Trophoblast cell (in vitro differentiated cells and primary cell): ENCODE results near the gene DOCK10.

Experiments
- DNase-seq, 2 donors: peaks; one replicate each; pipeline ENCODE4 v3.0.0-alpha.2; 2016
- H2AFZ ChIP-seq: 2 replicates; pipeline ENCODE4 v1.6.1; 2013; ENCODE audit warnings: low read length, moderate library complexity, mild to moderate bottlenecking; ENCODE audit not compliant: insufficient read depth, poor library complexity
- H2AK5ac ChIP-seq: 2 replicates; pipeline ENCODE4 v1.6.1; 2013; ENCODE audit warnings: mild to moderate bottlenecking, low read length
- H2BK120ac ChIP-seq: 2 replicates; pipeline ENCODE4 v1.6.1; 2013; ENCODE audit warnings: low read length, mild to moderate bottlenecking, moderate library complexity; ENCODE audit not compliant: insufficient read depth, poor library complexity
- H2BK12ac ChIP-seq: 2 replicates; pipeline ENCODE4 v1.6.1; 2013; ENCODE audit warnings: mild to moderate bottlenecking, low read length, moderate library complexity
- H2BK5ac ChIP-seq: 2 replicates; pipeline ENCODE4 v1.6.1; 2013; ENCODE audit warnings: low read length, low read depth, moderate library complexity, mild to moderate bottlenecking; ENCODE audit not compliant: poor library complexity
- H3K14ac ChIP-seq: 2 replicates; pipeline ENCODE4 v1.6.1; 2013; ENCODE audit warnings: mild to moderate bottlenecking, low read length
- H3K18ac ChIP-seq: 2 replicates; pipeline ENCODE4 v1.6.1; 2013; ENCODE audit warnings: mild to moderate bottlenecking, low read length
- H3K23ac ChIP-seq: 2 replicates; pipeline ENCODE4 v1.6.1; 2013; ENCODE audit warnings: low read length
- H3K27ac ChIP-seq: 2 replicates; pipeline ENCODE4 v1.5.1; 2013; ENCODE audit warnings: low read depth, mild to moderate bottlenecking, inconsistent platforms, low read length, moderate library complexity
- H3K27me3 ChIP-seq: 2 replicates; pipeline ENCODE4 v1.6.1; 2013; ENCODE audit warnings: inconsistent platforms, mild to moderate bottlenecking, low read length, moderate library complexity; ENCODE audit not compliant: insufficient read depth
- H3K36me3 ChIP-seq, 2 experiments: 1 replicate in 1 of 2; 2 replicates in 1 of 2; pipeline ENCODE4 v1.6.1; 2013; ENCODE audit warnings: low read length in 2 of 2, mild to moderate bottlenecking in 2 of 2, moderate library complexity in 1 of 2; ENCODE audit not compliant: insufficient read depth in 2 of 2, control insufficient read depth in 1 of 2
- H3K4ac ChIP-seq: 2 replicates; pipeline ENCODE4 v1.6.1; 2013; ENCODE audit warnings: low read depth, mild to moderate bottlenecking, low read length, moderate library complexity
- H3K4me1 ChIP-seq, 2 experiments: 1 replicate in 1 of 2; 2 replicates in 1 of 2; pipeline ENCODE4 v1.6.1; 2013; ENCODE audit warnings: low read length in 2 of 2, mild to moderate bottlenecking in 2 of 2, moderate library complexity in 1 of 2; ENCODE audit not compliant: insufficient read depth in 2 of 2, control insufficient read depth in 1 of 2
- H3K4me2 ChIP-seq: 2 replicates; pipeline ENCODE4 v1.6.1; 2013; ENCODE audit warnings: inconsistent platforms, mild to moderate bottlenecking, low read length, moderate library complexity
- H3K4me3 ChIP-seq: 2 replicates; pipeline ENCODE4 v1.5.1; 2013; ENCODE audit warnings: mild to moderate bottlenecking, low read depth, low read length, inconsistent platforms
- H3K79me1 ChIP-seq: one replicate; pipeline ENCODE4 v1.6.1; 2013; ENCODE audit warnings: low read length
- H3K79me2 ChIP-seq: 2 replicates; pipeline ENCODE4 v1.6.1; 2013; ENCODE audit warnings: low read length, mild to moderate bottlenecking; ENCODE audit not compliant: control insufficient read depth, insufficient read depth, poor library complexity
- H3K9ac ChIP-seq: 2 replicates; pipeline ENCODE4 v1.6.1; 2013; ENCODE audit warnings: mild to moderate bottlenecking, low read length
- H3K9me3 ChIP-seq: 2 replicates; pipeline ENCODE4 v1.6.1; 2013; ENCODE audit warnings: low read depth, mild to moderate bottlenecking, control low read depth, inconsistent platforms, low read length; ENCODE audit not compliant: insufficient read depth
- H4K12ac ChIP-seq: 2 replicates; pipeline ENCODE4 v1.6.1; 2013; ENCODE audit warnings: low read depth, mild to moderate bottlenecking, low read length, moderate library complexity
- H4K8ac ChIP-seq: 2 replicates; pipeline ENCODE4 v1.6.1; 2013; ENCODE audit warnings: low read depth, mild to moderate bottlenecking, low read length, moderate library complexity
- H4K91ac ChIP-seq: one replicate; pipeline ENCODE4 v1.6.1; 2013; ENCODE audit warnings: low read depth, mild to moderate bottlenecking, low read length, moderate library complexity
- WGBS: extraction: QIAGEN DNeasy Blood & Tissue Kit; methylation state at CpG from one replicate; pipeline ENCODE4 v1.1.7; 2013; ENCODE audit warnings: missing lambda C conversion rate; ENCODE audit not compliant: insufficient read length, insufficient coverage; ENCODE audit errors: extremely low coverage; 5-methylcytosine and 5-hydroxymethylcytosine counted together

The DOCK10 gene

DNA sequence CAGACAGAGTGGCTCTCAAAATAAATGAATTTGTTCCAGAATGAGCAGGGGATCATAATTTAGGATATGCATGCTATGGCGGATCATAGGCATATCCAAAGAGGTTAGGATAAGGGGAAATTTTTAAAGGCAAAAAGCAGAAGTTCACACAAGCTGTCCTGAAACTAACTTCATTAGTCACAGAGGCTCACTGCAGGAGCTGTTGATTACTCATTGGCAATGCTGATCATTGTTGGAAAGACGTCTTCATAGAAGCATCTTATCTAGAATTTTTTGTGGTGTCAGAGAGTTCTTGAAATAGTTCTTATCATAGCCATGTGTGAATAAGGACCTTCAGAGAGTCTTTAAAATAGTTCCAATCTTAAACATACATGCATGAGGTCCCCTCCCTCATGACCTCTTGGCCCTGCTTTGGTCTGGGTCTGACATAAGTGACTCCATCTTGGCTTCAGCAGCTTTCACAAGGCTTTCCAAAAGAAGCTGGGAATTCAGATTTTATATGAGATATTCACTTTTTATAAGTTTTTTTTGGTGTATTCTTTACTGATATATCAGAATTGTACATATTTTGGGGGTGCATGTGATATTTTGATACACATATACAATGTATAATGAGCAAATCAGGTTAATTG, 318.6 kb downstream of the DOCK10 start:
- H2AK5ac ChIP-seq: no peak overlapping the region
- H3K4me1 ChIP-seq: no peaks in the 10 kb centered on the region
- H3K27me3 ChIP-seq: no peaks in the 10 kb centered on the region
- no peak overlapping the region for H2BK120ac ChIP-seq
- no peak overlapping the region for H3K4me2 ChIP-seq
- H3K23ac ChIP-seq: no peak overlapping the region
- H2BK12ac ChIP-seq: no peak overlapping the region
- H3K4me3 ChIP-seq: no peak overlapping the region
- no CpG with 5 or more reads among the region's 2 CpGs for WGBS
- H3K27ac ChIP-seq: no peak overlapping the region
- no peak overlapping the region for H4K12ac ChIP-seq
- no peaks in the 10 kb centered on the region for H3K36me3 ChIP-seq
- no peaks in the 10 kb centered on the region for H3K79me2 ChIP-seq
- no peaks in the 10 kb centered on the region for H3K79me1 ChIP-seq
- H3K18ac ChIP-seq: no peak overlapping the region
- H2AFZ ChIP-seq: no peak overlapping the region
- no peak overlapping the region for H3K4ac ChIP-seq
- no peak overlapping the region for H4K91ac ChIP-seq
- no peak overlapping the region for H2BK5ac ChIP-seq
- peak; percentile 20 to 87 for DNase-seq
- H3K9ac ChIP-seq: no peak overlapping the region
- no peak overlapping the region for H4K8ac ChIP-seq
- H3K9me3 ChIP-seq: no peaks in the 10 kb centered on the region
- H3K14ac ChIP-seq: no peak overlapping the region

DNA sequence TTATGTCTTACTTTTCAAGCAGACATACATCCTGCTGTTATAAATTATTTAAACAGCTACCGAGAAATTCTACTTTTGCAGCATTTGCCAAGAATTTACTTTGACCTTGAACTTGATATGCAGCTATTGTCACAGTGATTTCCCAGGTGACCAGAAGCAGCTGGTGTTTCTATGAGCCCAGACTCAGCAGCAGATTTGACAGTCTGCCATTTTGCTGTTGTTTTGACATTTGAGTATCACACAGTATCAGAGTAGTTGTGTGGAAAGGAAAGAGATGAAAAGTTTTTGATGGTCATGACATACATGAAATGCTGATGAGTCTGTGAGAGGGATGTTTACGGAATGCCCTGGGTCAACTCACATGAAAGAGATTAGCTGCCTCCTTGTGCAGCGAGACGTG, 319.5 kb downstream of the DOCK10 start:
- Histone ChIP-seq H3K14ac (no peak overlapping the region), H4K12ac (no peak overlapping the region), H3K23ac (no peak overlapping the region), H3K27ac (no peak overlapping the region), H3K4me1 (no peaks in the 10 kb centered on the region), H2AFZ (no peak overlapping the region), H2BK120ac (no peak overlapping the region), H3K79me1 (no peaks in the 10 kb centered on the region), H2BK5ac (no peak overlapping the region), H2AK5ac (no peak overlapping the region), H3K9ac (no peak overlapping the region), H3K18ac (no peak overlapping the region), H3K27me3 (no peaks in the 10 kb centered on the region), H4K91ac (no peak overlapping the region), H3K79me2 (no peaks in the 10 kb centered on the region), H3K4me2 (no peak overlapping the region), H2BK12ac (no peak overlapping the region), H4K8ac (no peak overlapping the region), H3K4me3 (no peak overlapping the region), H3K36me3 (no peaks in the 10 kb centered on the region), H3K9me3 (no peaks in the 10 kb centered on the region), H3K4ac (no peak overlapping the region)
- DNase-seq: peak; percentile 32 to 46
- WGBS: no CpG with 5 or more reads among the region's 4 CpGs

DNA sequence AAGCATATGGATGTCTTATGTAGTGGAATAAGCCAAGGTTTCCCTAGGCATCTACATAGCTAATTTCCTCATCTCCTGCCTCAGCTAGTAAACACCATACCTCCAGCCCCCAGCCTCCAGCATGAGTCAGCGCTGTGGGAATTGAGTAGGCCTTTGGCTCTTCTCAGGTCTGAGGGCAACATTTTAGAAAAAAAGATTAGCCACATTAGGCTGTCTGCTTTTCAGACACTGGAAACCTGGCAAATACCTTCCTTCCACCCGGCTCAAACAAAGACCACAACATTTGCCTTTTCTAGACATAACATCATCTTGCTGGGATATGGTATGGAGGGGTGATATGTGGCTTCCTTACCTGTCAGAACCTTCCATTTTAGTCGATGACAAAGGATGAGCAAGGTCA, 320.0 kb downstream of the DOCK10 start:
- no peak overlapping the region for H4K12ac ChIP-seq

DNA sequence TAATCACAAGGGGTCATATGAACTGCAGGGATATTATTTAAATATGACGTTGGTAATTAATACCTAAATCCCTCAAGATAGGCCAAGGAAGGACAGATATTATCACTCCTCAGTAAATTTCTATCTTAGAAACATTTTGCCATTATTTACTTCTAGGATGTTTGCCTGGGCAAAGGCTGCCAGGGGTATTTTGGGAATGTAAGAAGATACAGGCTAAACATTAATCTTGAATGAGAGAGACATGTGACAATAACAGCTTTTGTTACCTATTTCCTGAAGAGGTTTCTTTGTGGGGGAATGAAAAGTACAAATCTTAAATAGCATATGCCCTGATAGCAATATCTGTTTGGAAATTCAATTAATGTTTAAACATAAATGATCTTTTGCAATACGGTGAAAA, 325.3 kb downstream of the DOCK10 start:
- Histone ChIP-seq H3K4me3 (no peak overlapping the region), H3K23ac (no peak overlapping the region), H3K36me3 (no peaks in the 10 kb centered on the region), H3K79me1 (no peaks in the 10 kb centered on the region), H4K8ac (no peak overlapping the region), H3K27ac (no peak overlapping the region), H3K27me3 (no peaks in the 10 kb centered on the region), H4K91ac (no peak overlapping the region), H3K14ac (no peak overlapping the region), H3K9me3 (no peaks in the 10 kb centered on the region), H3K4ac (no peak overlapping the region), H3K79me2 (no peaks in the 10 kb centered on the region), H3K4me2 (no peak overlapping the region), H3K18ac (no peak overlapping the region), H2BK12ac (no peak overlapping the region), H4K12ac (no peak overlapping the region), H2BK120ac (no peak overlapping the region), H2AFZ (no peak overlapping the region), H2BK5ac (no peak overlapping the region), H2AK5ac (no peak overlapping the region), H3K4me1 (no peaks in the 10 kb centered on the region), H3K9ac (no peak overlapping the region)
- WGBS: no CpG with 5 or more reads among the region's 2 CpGs
- DNase-seq: no peak

More for the DNA sequence above, 320.0 kb downstream of the DOCK10 start:
- Histone ChIP-seq H3K79me2 (no peaks in the 10 kb centered on the region), H4K8ac (no peak overlapping the region), H3K18ac (no peak overlapping the region), H2BK5ac (no peak overlapping the region), H3K4me2 (no peak overlapping the region), H3K9ac (no peak overlapping the region), H3K27ac (no peak overlapping the region), H2BK120ac (no peak overlapping the region), H3K9me3 (no peaks in the 10 kb centered on the region), H3K14ac (no peak overlapping the region), H3K23ac (no peak overlapping the region), H2BK12ac (no peak overlapping the region), H2AFZ (no peak overlapping the region), H3K79me1 (no peaks in the 10 kb centered on the region), H3K4me3 (no peak overlapping the region), H3K4ac (no peak overlapping the region), H3K27me3 (no peaks in the 10 kb centered on the region), H2AK5ac (no peak overlapping the region), H4K91ac (no peak overlapping the region), H3K36me3 (no peaks in the 10 kb centered on the region), H3K4me1 (no peaks in the 10 kb centered on the region)
- no CpG with 5 or more reads among the region's 3 CpGs for WGBS
- DNase-seq: peak; percentile 82 to 85
